Measurements from ENCODE around the gene MRPL16.

- no peak for TF ChIP-seq POLR2AphosphoS5 (IDR thresholded peaks at IDR 0.05)
- no peak for TF ChIP-seq CTCF (IDR thresholded peaks at IDR 0.05)
Measured at GRCh38 chr11:59846556-59846955, 36.0 kb upstream of the MRPL16 start.
